HG03066 (cell line): Measurements from ENCODE around the gene RBMX.
A peak's percentile ranks its signal among the peaks of the same experiment; 100 is the strongest.
"Not testable (repeated sequence)": the region's sequence is repeated elsewhere in the genome, so short reads cannot be mapped to it uniquely, and the experiment has no call there.

Experiments used
- ATAC-seq: cut with Tn5 transposase; IDR thresholded peaks from one replicate; pipeline ENCODE4 v1.9.1; 2021; ENCODE audit warnings: low read depth; ENCODE audit not compliant: unreplicated experiment

Gene RBMX

GRCh38 chrX:136880452-136881013 lies at the start of gene RBMX:
TSS of gene RBMX (minus strand) at chrX:136880725. CDS start at chrX:136879427, 1,298 bp downstream.
- peak; percentile 96 for ATAC-seq

- ATAC-seq = not testable (repeated sequence)
Measured at GRCh38 chrX:136921438-136921837, 40.9 kb upstream of the RBMX start.

- ATAC-seq = no peak
Measured at GRCh38 chrX:136920001-136920400, 39.5 kb upstream of the RBMX start.

- no peak for ATAC-seq
Measured at GRCh38 chrX:136916827-136917226, 36.3 kb upstream of the RBMX start.

GRCh38 chrX:136911661-136912060 lies 31.1 kb upstream of the RBMX start:
- ATAC-seq = not testable (repeated sequence)

GRCh38 chrX:136911253-136911652 lies 30.7 kb upstream of the RBMX start:
- ATAC-seq = no peak

GRCh38 chrX:136910565-136911035 lies 30.1 kb upstream of the RBMX start:
- no peak for ATAC-seq

- ATAC-seq = peak; percentile 63
Measured at GRCh38 chrX:136909706-136910564, 29.4 kb upstream of the RBMX start.

GRCh38 chrX:136909119-136909705 lies 28.7 kb upstream of the RBMX start:
- ATAC-seq = peak; percentile 55

GRCh38 chrX:136907621-136908020 lies 27.1 kb upstream of the RBMX start:
- no peak for ATAC-seq

- ATAC-seq = no peak
Measured at GRCh38 chrX:136906921-136907510, 26.5 kb upstream of the RBMX start.

- not testable (repeated sequence) for ATAC-seq
Measured at GRCh38 chrX:136904067-136904466, 23.5 kb upstream of the RBMX start.

GRCh38 chrX:136900071-136900470 lies 19.5 kb upstream of the RBMX start:
- not testable (repeated sequence) for ATAC-seq

- ATAC-seq = no peak
Measured at GRCh38 chrX:136899221-136899620, 18.7 kb upstream of the RBMX start.

- ATAC-seq = not testable (repeated sequence)
Measured at GRCh38 chrX:136898752-136899151, 18.2 kb upstream of the RBMX start.

- ATAC-seq = no peak
Measured at GRCh38 chrX:136896121-136896914, 15.8 kb upstream of the RBMX start.

GRCh38 chrX:136892412-136892811 lies 11.9 kb upstream of the RBMX start:
- no peak for ATAC-seq

GRCh38 chrX:136890596-136890995 lies 10.1 kb upstream of the RBMX start:
- not testable (repeated sequence) for ATAC-seq

GRCh38 chrX:136889269-136889668 lies 8.7 kb upstream of the RBMX start:
- no peak for ATAC-seq

- peak; percentile 9 for ATAC-seq
Measured at GRCh38 chrX:136880003-136880451, 498 bp downstream of the RBMX start.
